Measurements from ENCODE around the gene LRRC8C.

- TF ChIP-seq EZH2phosphoT487 (IDR thresholded peaks at IDR 0.05; ENCODE audit: borderline replicate concordance), result no peak
- TF ChIP-seq CTCF (conservative IDR thresholded peaks at IDR 0.05; ENCODE audit: low read length), result no peak
Measured at GRCh38 chr1:89616844-89617627, 15.9 kb upstream of the LRRC8C start.
